CD4-positive, alpha-beta memory T cell (primary cell): ENCODE measurements around the gene DOCK10. TPM values are rescaled to one million over a fixed set of nuclear protein-coding genes. Genes with fewer than 3 reads are reported as not detected.

ENCODE experiments used
- CTCF ChIA-PET: fragments of 350-600 bp; sonication (Branson Sonifier 250); formaldehyde crosslinking; loops from one replicate; lab custom pipeline; 2021; ENCODE audit warnings: inconsistent platforms; ENCODE audit not compliant: partially characterized antibody; lab: Charles Lee
- POLR2A ChIA-PET: fragments of 350-600 bp; sonication (Branson Sonifier 250); formaldehyde crosslinking; loops from one replicate; lab custom pipeline; 2021; ENCODE audit not compliant: partially characterized antibody; lab: Charles Lee
- DNase-seq, 5 donors: peaks; one replicate each; pipeline versions ENCODE4 v3.0.0 to v3.0.0-alpha.2; 2020 to 2022; ENCODE audit warnings: mixed read lengths in 1 of 5
- H3K27ac ChIP-seq: one replicate; pipeline ENCODE4 v1.7.0; 2013; ENCODE audit warnings: low read depth, low read length
- H3K27me3 ChIP-seq: 2 replicates; pipeline ENCODE4 v1.7.0; 2013; ENCODE audit warnings: mild to moderate bottlenecking, low read length, moderate library complexity; ENCODE audit not compliant: insufficient read depth
- H3K36me3 ChIP-seq: 2 replicates; pipeline ENCODE4 v1.7.0; 2013; ENCODE audit warnings: mild to moderate bottlenecking, low read length, moderate library complexity; ENCODE audit not compliant: insufficient read depth
- H3K4me1 ChIP-seq: 2 replicates; pipeline ENCODE4 v1.7.0; 2013; ENCODE audit warnings: mild to moderate bottlenecking, low read length, moderate library complexity; ENCODE audit not compliant: insufficient read depth
- H3K4me3 ChIP-seq, 2 donors: one replicate each; pipeline ENCODE4 v1.7.0; 2013; ENCODE audit warnings: low read length in 2 of 2, mild to moderate bottlenecking in 1 of 2
- H3K9me3 ChIP-seq, 2 donors: one replicate each; pipeline ENCODE4 v1.7.0; 2013; ENCODE audit warnings: low read length in 2 of 2, control low read depth in 1 of 2; ENCODE audit not compliant: control insufficient read depth in 1 of 2
- H3K27ac Mint-ChIP-seq, 7 donors: one replicate each; pipeline ENCODE4 v1.8.0; 2020 to 2021; ENCODE audit warnings: mixed read lengths in 7 of 7, mild to moderate bottlenecking in 6 of 7, inconsistent platforms in 3 of 7, moderate library complexity in 3 of 7
- H3K27me3 Mint-ChIP-seq, 2 donors: one replicate each; pipeline ENCODE4 v1.8.0; 2020 to 2021; ENCODE audit warnings: mixed read lengths in 2 of 2
- H3K36me3 Mint-ChIP-seq, 2 donors: one replicate each; pipeline ENCODE4 v1.8.0; 2020 to 2021; ENCODE audit warnings: mixed read lengths in 2 of 2, inconsistent platforms in 1 of 2, mild to moderate bottlenecking in 1 of 2
- H3K4me1 Mint-ChIP-seq, 4 donors: one replicate each; pipeline ENCODE4 v1.8.0; 2020 to 2021; ENCODE audit warnings: mixed read lengths in 4 of 4, mild to moderate bottlenecking in 1 of 4
- H3K4me3 Mint-ChIP-seq, 8 donors: one replicate each; pipeline ENCODE4 v1.8.0; 2020 to 2021; ENCODE audit warnings: mixed read lengths in 8 of 8, mild to moderate bottlenecking in 7 of 8, moderate library complexity in 6 of 8, inconsistent platforms in 3 of 8
- H3K9me3 Mint-ChIP-seq, 8 donors: one replicate each; pipeline ENCODE4 v1.8.0; 2020 to 2021; ENCODE audit warnings: mixed read lengths in 8 of 8, mild to moderate bottlenecking in 5 of 8, inconsistent platforms in 3 of 8, moderate library complexity in 1 of 8
- intact Hi-C: fragments of 100-400 bp; cut with micrococcal nuclease; formaldehyde crosslinking; loops from one replicate; pipeline ENCODE4 v1.15.1; 2023
- polyA plus RNA-seq, 2 donors: library from polyadenylated mRNA; unstranded; fragments of 300-500 nt; fragmentation: Illumina TruSeq; gene quantifications; one replicate each; pipeline ENCODE4 v1.2.3, GENCODE V29; 2021
- total RNA-seq, 2 experiments: library from RNA; stranded (reverse); gene quantifications; one replicate each; pipeline ENCODE4 v1.2.3, GENCODE V29; 2021

DOCK10 gene
- total and polyA plus RNA-seq, 4 experiments from 2014 or later: 26.0 to 186 (median 125) TPM

DNA sequence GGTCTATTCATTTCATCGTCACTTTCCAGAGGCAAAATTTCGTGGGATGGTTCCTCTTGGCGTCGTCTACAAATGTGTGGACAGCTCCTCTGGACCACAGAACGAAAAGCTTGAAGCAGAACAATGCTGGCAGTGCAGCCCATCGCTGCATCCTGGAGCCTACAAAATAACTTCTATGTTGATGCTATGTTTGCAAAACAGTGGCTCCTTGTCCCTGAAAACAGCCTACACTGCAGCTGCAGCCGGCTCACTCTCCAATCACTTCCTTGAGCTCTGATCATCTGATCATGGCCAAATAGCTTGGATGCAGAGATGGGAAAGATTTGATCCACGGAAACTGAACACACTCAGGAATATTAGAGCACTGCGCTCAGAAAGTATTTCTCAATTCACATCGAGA is 60.0 kb downstream of the DOCK10 start:
- H3K4me1 Mint-ChIP-seq: peaks cover 55 to 88% (median 72%) of the 10 kb centered on the region in 4 donors
- DNase-seq: no peak
- no peak overlapping the region for H3K4me3 ChIP-seq
- intact Hi-C loops: loop anchor here (5.0 kb wide), 1 partner anchor 35 kb away; no protein-coding TSS in a partner anchor
- peaks cover 0 to 3% (median 0%) of the 10 kb centered on the region in 8 donors for H3K9me3 Mint-ChIP-seq
- ChIA-PET CTCF (interaction anchor here (0.6 to 6.6 kb wide), 10 partner anchors 11 to 62 kb away, joined by 3 to 49 read pairs (median 4); no protein-coding TSS in a partner anchor), POLR2A (interaction anchor here (0.9 to 1.8 kb wide), 8 partner anchors 9 to 55 kb away, joined by 3 to 8 read pairs (median 6); no protein-coding TSS in a partner anchor)
- H3K27me3 ChIP-seq: no peaks in the 10 kb centered on the region
- H3K27ac ChIP-seq: no peak overlapping the region
- H3K9me3 ChIP-seq: no peaks in the 10 kb centered on the region
- peaks cover 18 to 27% of the 10 kb centered on the region in 2 donors for H3K36me3 Mint-ChIP-seq
- H3K36me3 ChIP-seq: no peaks in the 10 kb centered on the region
- H3K4me3 Mint-ChIP-seq: no peak overlapping the region
- peaks cover 60% of the 10 kb centered on the region for H3K4me1 ChIP-seq
- no peaks in the 10 kb centered on the region for H3K27me3 Mint-ChIP-seq
- peak overlapping the region in 4 of 7 donors; percentile 57 to 82 (median 76) for H3K27ac Mint-ChIP-seq

DNA sequence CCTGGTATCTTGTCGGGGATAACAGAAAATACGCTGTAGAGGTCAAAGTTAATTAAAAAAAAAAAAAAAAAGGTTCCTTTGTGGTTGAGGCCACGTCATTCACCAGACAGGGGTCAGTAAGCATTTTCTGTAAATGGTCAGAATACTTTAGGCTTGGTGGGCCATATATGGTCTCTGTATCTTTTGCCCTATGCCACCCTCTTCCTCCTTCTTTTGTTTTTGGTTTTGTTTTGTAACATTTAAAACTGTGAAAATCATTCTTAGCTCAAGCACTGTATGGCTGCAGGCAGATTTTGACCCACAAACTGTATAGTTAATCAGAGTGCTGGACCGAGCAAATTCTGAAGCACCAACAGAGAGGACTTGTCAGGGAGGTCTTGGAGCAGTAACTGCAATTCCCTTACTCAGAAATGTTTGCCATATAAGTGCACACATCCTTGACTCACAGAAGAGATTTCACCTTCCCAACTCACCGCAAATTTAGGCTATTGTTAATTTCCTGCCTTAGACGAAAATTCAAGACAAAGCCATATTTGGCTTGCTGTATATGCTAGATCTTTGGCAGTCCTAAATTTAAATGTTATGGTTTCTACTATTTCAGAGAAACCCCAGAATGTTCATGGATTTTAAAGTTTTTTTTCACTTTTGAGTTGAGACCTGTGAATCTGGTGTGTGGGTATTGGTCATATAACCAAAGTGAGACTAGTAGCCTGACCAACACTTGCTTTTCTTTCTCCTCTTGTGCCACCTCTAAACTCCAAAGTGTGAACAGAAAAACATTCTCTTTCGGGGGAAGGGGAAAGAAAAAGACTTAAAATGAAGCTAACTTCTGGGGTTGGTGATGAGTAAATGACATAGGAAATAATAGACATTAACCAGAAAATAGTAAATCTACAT is 65.4 kb downstream of the DOCK10 start:
- Histone ChIP-seq H3K4me1 (peaks cover 33% of the 10 kb centered on the region), H3K36me3 (no peaks in the 10 kb centered on the region), H3K9me3 (no peaks in the 10 kb centered on the region), H3K4me3 (no peak overlapping the region), H3K27me3 (no peaks in the 10 kb centered on the region), H3K27ac (no peak overlapping the region)
- Mint-ChIP-seq H3K27me3 (no peaks in the 10 kb centered on the region), H3K36me3 (peaks cover 17 to 26% of the 10 kb centered on the region in 2 donors), H3K9me3 (peaks cover 0 to 1% (median 0%) of the 10 kb centered on the region in 8 donors), H3K4me1 (peaks cover 42 to 81% (median 66%) of the 10 kb centered on the region in 4 donors), H3K4me3 (peak overlapping the region in 3 of 8 donors; percentile 8 to 42 (median 11)), H3K27ac (peak overlapping the region; percentile 2 to 76 (median 58))
- ChIA-PET POLR2A (interaction anchor here (1.2 kb wide), 1 partner anchor 65 kb away, joined by 3 read pairs; the partner anchor contains the start of gene DOCK10), CTCF (interaction anchor here (1.6 kb wide), 1 partner anchor 8 kb away, joined by 3 read pairs; no protein-coding TSS in a partner anchor)
- DNase-seq: no peak
- intact Hi-C loops: loop anchor here (1.0 kb wide), 1 partner anchor 8 kb away; no protein-coding TSS in a partner anchor

DNA sequence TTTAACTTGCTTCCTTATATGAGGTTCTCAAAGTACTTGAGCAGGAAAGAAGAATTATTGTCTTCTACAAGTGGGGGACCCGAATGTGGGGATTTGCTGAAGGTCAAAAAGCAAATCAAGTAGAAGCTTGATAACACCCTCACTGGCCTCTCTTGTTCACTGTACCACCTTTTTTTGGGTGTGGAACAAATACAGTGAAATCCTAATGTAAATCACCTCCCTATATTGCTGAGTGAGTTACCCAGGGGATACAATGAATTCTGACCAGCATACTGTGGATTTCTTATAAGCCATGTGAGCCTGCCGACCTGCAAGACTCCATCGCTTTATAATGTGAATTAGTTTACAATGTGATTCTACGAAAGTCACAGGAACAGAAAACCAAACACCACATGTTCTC is 66.5 kb downstream of the DOCK10 start:
- peak overlapping the region in 2 of 7 donors; percentile 16 to 24 for H3K27ac Mint-ChIP-seq
- no peak overlapping the region for H3K27ac ChIP-seq
- intact Hi-C loops: no loop called here
- no peaks in the 10 kb centered on the region for H3K9me3 ChIP-seq
- H3K27me3 Mint-ChIP-seq: no peaks in the 10 kb centered on the region
- no peaks in the 10 kb centered on the region for H3K36me3 ChIP-seq
- H3K4me1 ChIP-seq: peaks cover 34% of the 10 kb centered on the region
- no peaks in the 10 kb centered on the region for H3K27me3 ChIP-seq
- POLR2A ChIA-PET: interaction anchor here (1.0 kb wide), 1 partner anchor 9 kb away, joined by 4 read pairs; no protein-coding TSS in a partner anchor
- no peak overlapping the region for H3K4me3 Mint-ChIP-seq
- peaks cover 43 to 81% (median 68%) of the 10 kb centered on the region in 4 donors for H3K4me1 Mint-ChIP-seq
- CTCF ChIA-PET: no interaction called here
- DNase-seq: no peak
- H3K4me3 ChIP-seq: no peak overlapping the region
- H3K36me3 Mint-ChIP-seq: peaks cover 17 to 26% of the 10 kb centered on the region in 2 donors
- H3K9me3 Mint-ChIP-seq: peaks cover 0 to 1% (median 0%) of the 10 kb centered on the region in 8 donors

DNA sequence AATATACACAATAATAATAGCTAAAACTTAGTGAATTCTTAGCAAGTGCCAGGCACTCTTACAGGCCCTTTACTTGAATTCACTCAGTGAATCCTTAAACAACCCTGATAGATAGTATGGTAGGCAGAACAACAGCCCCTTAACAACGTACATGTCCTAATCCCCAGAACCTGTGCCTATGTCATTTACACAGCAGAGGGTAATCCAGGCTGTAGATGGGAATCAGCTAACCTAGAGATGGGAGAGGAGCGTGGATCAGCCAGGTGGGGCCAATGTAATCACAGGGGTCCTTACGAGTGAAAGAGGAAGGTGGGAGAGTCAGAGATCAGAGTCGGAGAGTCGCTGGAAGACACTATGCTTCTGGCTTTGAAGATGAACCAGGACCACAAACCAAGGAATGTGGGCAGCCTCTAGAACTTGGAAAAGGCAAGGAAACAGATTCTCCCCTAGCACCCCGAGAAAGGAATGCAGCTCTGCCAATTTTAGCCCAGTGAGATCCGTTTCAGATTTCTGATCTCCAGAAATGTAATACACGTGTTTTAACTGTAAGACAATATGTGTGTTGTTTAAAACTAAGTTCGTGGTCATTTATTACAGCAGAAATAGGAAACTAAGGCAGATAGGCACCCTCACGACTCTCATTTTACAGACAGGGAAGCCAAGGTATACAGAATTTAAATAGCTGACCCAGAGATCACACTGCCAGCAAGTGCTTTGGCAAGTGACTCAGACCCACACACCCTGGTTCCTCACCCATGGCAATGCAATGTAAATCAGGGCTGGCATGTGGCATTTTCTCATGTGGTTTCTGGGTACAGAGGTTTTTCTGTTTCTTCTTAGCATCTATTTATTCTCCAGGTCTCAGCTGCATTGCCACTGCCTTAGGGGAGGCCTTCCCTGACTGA is 68.9 kb downstream of the DOCK10 start:
- ChIA-PET POLR2A (interaction anchor here (1.0 to 1.6 kb wide), 4 partner anchors 9 to 20 kb away, joined by 3 to 4 read pairs (median 4); no protein-coding TSS in a partner anchor), CTCF (interaction anchor here (0.8 to 1.5 kb wide), 3 partner anchors 11 to 19 kb away, joined by 3 to 4 read pairs (median 3); no protein-coding TSS in a partner anchor)
- H3K27me3 Mint-ChIP-seq: no peaks in the 10 kb centered on the region
- peaks cover 7 to 19% of the 10 kb centered on the region in 2 donors for H3K36me3 Mint-ChIP-seq
- DNase-seq: no peak
- H3K27ac ChIP-seq: no peak overlapping the region
- H3K4me3 Mint-ChIP-seq: no peak overlapping the region
- peaks cover 0 to 1% (median 0%) of the 10 kb centered on the region in 8 donors for H3K9me3 Mint-ChIP-seq
- H3K27ac Mint-ChIP-seq: peak overlapping the region in 5 of 7 donors; percentile 20 to 68 (median 55)
- H3K4me3 ChIP-seq: no peak overlapping the region
- peaks cover 60 to 90% (median 80%) of the 10 kb centered on the region in 4 donors for H3K4me1 Mint-ChIP-seq
- H3K27me3 ChIP-seq: no peaks in the 10 kb centered on the region
- no peaks in the 10 kb centered on the region for H3K36me3 ChIP-seq
- no peaks in the 10 kb centered on the region for H3K9me3 ChIP-seq
- intact Hi-C loops: no loop called here
- H3K4me1 ChIP-seq: peaks cover 56% of the 10 kb centered on the region

DNA sequence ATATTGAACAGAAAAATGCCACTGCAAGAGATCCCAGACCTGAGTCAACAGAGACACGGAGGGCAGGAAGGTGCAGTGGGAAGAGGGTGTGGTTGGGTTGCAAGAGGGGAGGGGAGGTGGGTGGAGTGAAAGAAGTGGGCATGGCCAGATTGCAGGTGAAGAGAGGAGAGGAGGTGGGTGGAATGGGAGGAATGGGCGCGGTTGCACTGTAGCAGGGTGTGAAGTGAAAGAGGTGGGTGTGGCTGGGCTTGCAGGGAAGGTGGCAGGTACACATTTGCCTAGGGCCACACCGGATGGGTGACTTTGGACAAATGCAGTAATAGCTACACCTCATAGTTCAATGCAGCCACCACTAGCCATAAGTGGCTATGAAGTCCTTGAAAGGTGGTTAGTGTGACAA is 71.1 kb downstream of the DOCK10 start:
- peak overlapping the region in 6 of 8 donors; percentile 49 to 63 (median 54) for H3K4me3 Mint-ChIP-seq
- peaks cover 0 to 1% (median 0%) of the 10 kb centered on the region in 8 donors for H3K9me3 Mint-ChIP-seq
- DNase-seq: peak in 1 of 5 donors; percentile 53
- intact Hi-C loops: loop anchor here (2.0 kb wide), 1 partner anchor 14 kb away; no protein-coding TSS in a partner anchor
- Histone ChIP-seq H3K27me3 (no peaks in the 10 kb centered on the region), H3K4me1 (peaks cover 56% of the 10 kb centered on the region), H3K4me3 (no peak overlapping the region), H3K9me3 (no peaks in the 10 kb centered on the region), H3K27ac (no peak overlapping the region), H3K36me3 (no peaks in the 10 kb centered on the region)
- POLR2A ChIA-PET: interaction anchor here (1.0 to 2.1 kb wide), 5 partner anchors 11 to 25 kb away, joined by 3 to 8 read pairs (median 4); no protein-coding TSS in a partner anchor
- H3K4me1 Mint-ChIP-seq: peaks cover 55 to 81% (median 69%) of the 10 kb centered on the region in 4 donors
- H3K36me3 Mint-ChIP-seq: peaks cover 3 to 12% of the 10 kb centered on the region in 2 donors
- CTCF ChIA-PET: interaction anchor here (1.0 to 1.2 kb wide), 2 partner anchors 11 to 31 kb away, joined by 3 to 5 read pairs; no protein-coding TSS in a partner anchor
- H3K27ac Mint-ChIP-seq: peak overlapping the region in 6 of 7 donors; percentile 45 to 86 (median 78)
- no peaks in the 10 kb centered on the region for H3K27me3 Mint-ChIP-seq

DNA sequence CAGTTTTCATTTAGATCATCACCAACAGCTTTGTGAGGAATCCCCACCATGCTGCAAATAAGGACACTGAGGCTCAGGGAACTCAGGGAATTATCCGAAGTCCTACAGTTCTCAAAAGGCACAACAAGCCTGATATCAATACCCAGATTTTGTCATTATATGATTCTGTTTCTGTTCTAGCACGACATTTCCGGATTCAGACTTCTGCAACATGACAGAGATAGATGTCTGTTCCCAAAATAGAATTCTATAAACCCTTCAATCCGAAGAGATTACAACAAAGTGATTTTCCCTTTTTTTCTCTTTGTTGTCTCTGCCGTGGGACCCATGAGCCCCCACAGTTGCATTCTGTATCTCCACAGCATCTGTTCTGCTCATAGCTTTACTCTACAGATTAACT is 72.0 kb downstream of the DOCK10 start:
- intact Hi-C loops: loop anchor here (2.0 kb wide), 1 partner anchor 14 kb away; no protein-coding TSS in a partner anchor
- peak overlapping the region in 2 of 8 donors; percentile 51 to 57 for H3K4me3 Mint-ChIP-seq
- H3K27ac ChIP-seq: no peak overlapping the region

More for the DNA sequence above, 72.0 kb downstream of the DOCK10 start:
- peaks cover 0 to 1% (median 0%) of the 10 kb centered on the region in 8 donors for H3K9me3 Mint-ChIP-seq
- H3K4me1 Mint-ChIP-seq: peaks cover 54 to 74% (median 65%) of the 10 kb centered on the region in 4 donors
- Histone ChIP-seq H3K4me1 (peaks cover 49% of the 10 kb centered on the region), H3K9me3 (no peaks in the 10 kb centered on the region), H3K27me3 (no peaks in the 10 kb centered on the region), H3K4me3 (no peak overlapping the region), H3K36me3 (no peaks in the 10 kb centered on the region)
- H3K36me3 Mint-ChIP-seq: peaks cover 3 to 8% of the 10 kb centered on the region in 2 donors
- ChIA-PET CTCF (interaction anchor here (1.0 kb wide), 1 partner anchor 32 kb away, joined by 3 read pairs; no protein-coding TSS in a partner anchor), POLR2A (interaction anchor here (1.0 to 2.1 kb wide), 5 partner anchors 10 to 24 kb away, joined by 3 to 8 read pairs (median 4); no protein-coding TSS in a partner anchor)
- DNase-seq: no peak
- peak overlapping the region in 6 of 7 donors; percentile 25 to 93 (median 68) for H3K27ac Mint-ChIP-seq
- no peaks in the 10 kb centered on the region for H3K27me3 Mint-ChIP-seq
